IMR-90 (cell line): Measurements from ENCODE around the gene PRDM5. TPM values are rescaled to one million over a fixed set of nuclear protein-coding genes. Genes with fewer than 3 reads are reported as not detected.

ENCODE experiments used
- ATAC-seq: fragments of 200-7000 bp; cut with Tn5 transposase; 2 replicates; pipeline ENCODE4 v1.9.1; 2020; ENCODE audit warnings: low read depth, mild to moderate bottlenecking, moderate library complexity
- BruUV-seq: library from RNA; stranded (reverse); fragments of 400-500 nt; replicated peaks from 2 replicates; lab custom pipeline; 2021; lab: Mats Ljungman, UMichigan
- CTCF ChIA-PET: fragments of 300-600 bp; formaldehyde crosslinking; extraction: SDS; loops from one replicate; lab custom pipeline; 2021; ENCODE audit warnings: antibody characterized with exemption; lab: Yijun Ruan, JAX
- POLR2A ChIA-PET: fragments of 300-600 bp; sonication (Branson Sonifier 250); formaldehyde crosslinking; loops from one replicate; lab custom pipeline; 2022; ENCODE audit warnings: antibody characterized with exemption; ENCODE audit not compliant: unreplicated experiment; lab: Charles Lee
- DNase-seq: peaks from one replicate; pipeline ENCODE4 v3.0.0; 2013
- H2AFZ ChIP-seq: replicated peaks from 2 replicates; pipeline ENCODE3; 2013; ENCODE audit warnings: low read length, mild to moderate bottlenecking; ENCODE audit not compliant: poor library complexity
- H2AK5ac ChIP-seq: 2 replicates; pipeline ENCODE4 v1.6.1; 2013; ENCODE audit warnings: low read depth, low read length, inconsistent platforms
- H2AK9ac ChIP-seq: replicated peaks from 2 replicates; pipeline ENCODE3; 2013; ENCODE audit warnings: mild to moderate bottlenecking, low read depth, low read length, moderate library complexity; ENCODE audit not compliant: poor library complexity
- H2BK120ac ChIP-seq: 2 replicates; pipeline ENCODE4 v1.6.1; 2013; ENCODE audit warnings: low read depth, low read length, inconsistent platforms
- H2BK15ac ChIP-seq: 3 replicates; pipeline ENCODE4 v1.6.1; 2013; ENCODE audit warnings: low read depth, low read length, inconsistent platforms
- H2BK20ac ChIP-seq: 2 replicates; pipeline ENCODE4 v1.6.1; 2013; ENCODE audit warnings: low read depth, mild to moderate bottlenecking, inconsistent platforms, low read length, moderate library complexity
- H2BK5ac ChIP-seq: 2 replicates; pipeline ENCODE4 v1.6.1; 2013; ENCODE audit warnings: mild to moderate bottlenecking, low read depth, low read length, inconsistent platforms; ENCODE audit not compliant: poor library complexity, severe bottlenecking
- H3K14ac ChIP-seq: replicated peaks from 2 replicates; pipeline ENCODE4 v1.6.1; 2013; ENCODE audit warnings: low read depth, low read length, inconsistent platforms
- H3K18ac ChIP-seq: 2 replicates; pipeline ENCODE4 v1.6.1; 2013; ENCODE audit warnings: low read depth, low read length, control low read depth
- H3K23ac ChIP-seq: 2 replicates; pipeline ENCODE4 v1.6.1; 2013; ENCODE audit warnings: low read depth, low read length, inconsistent platforms
- H3K27ac ChIP-seq: 2 replicates; pipeline ENCODE4 v1.5.1; 2013; ENCODE audit warnings: mild to moderate bottlenecking, control low read depth, low read length; ENCODE audit not compliant: insufficient read depth
- H3K27me3 ChIP-seq: 2 replicates; pipeline ENCODE4 v1.6.1; 2013; ENCODE audit warnings: low read length; ENCODE audit not compliant: control insufficient read depth, insufficient read depth
- H3K36me3 ChIP-seq: 2 replicates; pipeline ENCODE4 v1.6.1; 2013; ENCODE audit warnings: low read length, mixed read lengths; ENCODE audit not compliant: control insufficient read depth, insufficient read depth
- H3K4ac ChIP-seq: 2 replicates; pipeline ENCODE4 v1.6.1; 2013; ENCODE audit warnings: low read depth, low read length, inconsistent platforms
- H3K4me1 ChIP-seq: 2 replicates; pipeline ENCODE4 v1.6.1; 2013; ENCODE audit warnings: low read length, mixed read lengths; ENCODE audit not compliant: control insufficient read depth, insufficient read depth
- H3K4me2 ChIP-seq: 2 replicates; pipeline ENCODE4 v1.6.1; 2013; ENCODE audit warnings: low read depth, mild to moderate bottlenecking, control low read depth, low read length, moderate library complexity
- H3K4me3 ChIP-seq: 2 replicates; pipeline ENCODE4 v1.5.1; 2013; ENCODE audit warnings: low read depth, mild to moderate bottlenecking, control low read depth, low read length, moderate library complexity; ENCODE audit not compliant: insufficient read depth
- H3K56ac ChIP-seq: 2 replicates; pipeline ENCODE4 v1.6.1; 2013; ENCODE audit warnings: low read length, inconsistent platforms; ENCODE audit not compliant: insufficient read depth; ENCODE audit errors: extremely low read depth
- H3K79me1 ChIP-seq, 2 experiments: 2 replicates each; pipeline ENCODE4 v1.6.1; 2013; ENCODE audit warnings: low read length in 2 of 2, inconsistent platforms in 1 of 2, low read depth in 1 of 2
- H3K9ac ChIP-seq: 2 replicates; pipeline ENCODE4 v1.6.1; 2013; ENCODE audit warnings: low read depth, low read length, control low read depth
- H3K9me1 ChIP-seq: 2 replicates; pipeline ENCODE4 v1.6.1; 2013; ENCODE audit warnings: low read length, inconsistent platforms; ENCODE audit not compliant: insufficient read depth
- H3K9me3 ChIP-seq: 2 replicates; pipeline ENCODE4 v1.6.1; 2013; ENCODE audit warnings: low read length; ENCODE audit not compliant: control insufficient read depth, insufficient read depth
- H4K20me1 ChIP-seq: 2 replicates; pipeline ENCODE4 v1.6.1; 2013; ENCODE audit warnings: low read length, inconsistent platforms; ENCODE audit not compliant: insufficient read depth
- H4K5ac ChIP-seq: 2 replicates; pipeline ENCODE4 v1.6.1; 2013; ENCODE audit warnings: mild to moderate bottlenecking, low read depth, low read length, control low read depth
- H4K8ac ChIP-seq, 2 experiments: 2 replicates each; pipeline ENCODE4 v1.6.1; 2013; ENCODE audit warnings: low read depth in 2 of 2, low read length in 2 of 2, control low read depth in 1 of 2, inconsistent platforms in 1 of 2
- H4K91ac ChIP-seq: 2 replicates; pipeline ENCODE4 v1.6.1; 2013; ENCODE audit warnings: low read depth, low read length, inconsistent platforms; ENCODE audit not compliant: insufficient read depth
- CHD1 ChIP-seq: IDR thresholded peaks from 2 replicates; pipeline ENCODE4 v1.6.1; 2012; ENCODE audit warnings: low read depth, low read length, improper control_type of control experiment
- MAZ ChIP-seq: IDR thresholded peaks from 2 replicates; pipeline ENCODE4 v1.6.1; 2012; ENCODE audit warnings: low read depth, mild to moderate bottlenecking, low read length, improper control_type of control experiment, moderate library complexity, borderline replicate concordance
- MXI1 ChIP-seq: IDR thresholded peaks from 2 replicates; pipeline ENCODE4 v1.6.1; 2012; ENCODE audit warnings: low read depth, mild to moderate bottlenecking, low read length, moderate library complexity, borderline replicate concordance
- RAD21 ChIP-seq: IDR thresholded peaks from 2 replicates; pipeline ENCODE4 v1.6.1; 2012; ENCODE audit warnings: low read length, improper control_type of control experiment
- SMC3 ChIP-seq: fragments of 150-350 bp; IDR thresholded peaks from 2 replicates; pipeline ENCODE4 v1.6.1; 2016; ENCODE audit warnings: low read depth, mild to moderate bottlenecking, antibody characterized with exemption, low read length, moderate library complexity
- dilution Hi-C: fragments of 300-500 bp; cut with HindIII; formaldehyde crosslinking; loops from one replicate; pipeline ENCODE4 v1.14.3; 2018; ENCODE audit warnings: low sequenced_read_pairs; ENCODE audit not compliant: unreplicated experiment
- in situ Hi-C: fragments of 300-500 bp; cut with MboI; formaldehyde crosslinking; loops from 3 replicates; pipeline ENCODE4 v1.14.3; 2019; ENCODE audit warnings: low sequenced_read_pairs, inconsistent platforms, mixed read lengths
- intact Hi-C: fragments of 100-400 bp; cut with micrococcal nuclease; formaldehyde crosslinking; loops from 2 replicates; pipeline ENCODE4 v1.10.0; 2022
- polyA plus RNA-seq, 3 experiments: library from polyadenylated mRNA; depleted of rRNA; stranded (reverse); fragments of >200 nt; gene quantifications; 2 replicates each; pipeline ENCODE4 v1.2.3, GENCODE V29; 2012; ENCODE audit warnings: low replicate concordance in 1 of 3
- total RNA-seq: library from RNA; depleted of rRNA; stranded (reverse); fragments of >200 nt; gene quantifications from 2 replicates; pipeline ENCODE4 v1.2.3, GENCODE V29; 2012
- TF ChIP-seq, protein P1 (sequence below): conservative IDR thresholded peaks from 2 replicates; pipeline ENCODE4 v1.5.1; 2012; ENCODE audit warnings: mild to moderate bottlenecking, low read depth, low read length, improper control_type of control experiment
- TF ChIP-seq, protein P2 (sequence below): fragments of 150-350 bp; IDR thresholded peaks from 2 replicates; pipeline ENCODE4 v1.6.1; 2017; ENCODE audit warnings: mild to moderate bottlenecking, antibody characterized with exemption, low read length, low read depth

PRDM5 gene
- total and polyA plus RNA-seq, 2 of the 4 experiments (the other 2 are of a cell fraction) = 4.1 to 10.8 TPM

DNA sequence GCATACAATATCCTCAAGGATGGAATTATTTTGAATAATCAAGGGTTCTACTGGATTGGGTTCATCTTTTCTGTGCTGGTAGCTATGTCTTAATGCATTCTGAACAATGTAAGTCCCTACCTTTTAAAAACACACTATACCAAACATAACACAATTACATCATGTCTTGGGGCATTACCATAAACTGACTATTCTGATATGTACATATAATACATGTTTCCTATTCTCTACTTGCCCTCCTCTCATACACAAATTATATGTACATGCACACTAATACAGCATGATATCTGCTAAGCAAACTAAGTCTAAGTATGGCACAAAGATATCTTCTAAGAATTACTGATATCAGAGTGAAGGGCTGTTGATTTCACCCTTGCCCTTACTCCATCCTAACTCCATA lies 147.1 kb downstream of the PRDM5 start:
- Histone ChIP-seq H3K9ac (no peak overlapping the region), H3K36me3 (no peaks in the 10 kb centered on the region), H3K79me1 (no peaks in the 10 kb centered on the region), H3K18ac (no peak overlapping the region), H3K27ac (no peak overlapping the region), H3K9me1 (no peaks in the 10 kb centered on the region), H2BK5ac (no peak overlapping the region), H4K20me1 (no peaks in the 10 kb centered on the region), H3K4me3 (no peak overlapping the region), H3K9me3 (no peaks in the 10 kb centered on the region), H3K23ac (no peak overlapping the region), H4K5ac (no peak overlapping the region), H2AK9ac (no peak overlapping the region), H2AFZ (no peak overlapping the region), H3K4ac (no peak overlapping the region), H4K91ac (no peak overlapping the region), H3K14ac (no peak overlapping the region), H4K8ac (no peak overlapping the region), H3K4me1 (no peaks in the 10 kb centered on the region), H3K27me3 (no peaks in the 10 kb centered on the region), H3K56ac (no peak overlapping the region), H2BK15ac (no peak overlapping the region), H3K4me2 (no peak overlapping the region), H2BK20ac (no peak overlapping the region), H2AK5ac (no peak overlapping the region), H2BK120ac (no peak overlapping the region)
- no peak for ATAC-seq
- intact Hi-C loops = no loop called here
- CTCF ChIA-PET = no interaction called here
- dilution Hi-C loops = no loop called here
- BruUV-seq = no TSS peak
- POLR2A ChIA-PET = no interaction called here
- DNase-seq = no peak
- in situ Hi-C loops = no loop called here
- TF ChIP-seq, protein P1, sequence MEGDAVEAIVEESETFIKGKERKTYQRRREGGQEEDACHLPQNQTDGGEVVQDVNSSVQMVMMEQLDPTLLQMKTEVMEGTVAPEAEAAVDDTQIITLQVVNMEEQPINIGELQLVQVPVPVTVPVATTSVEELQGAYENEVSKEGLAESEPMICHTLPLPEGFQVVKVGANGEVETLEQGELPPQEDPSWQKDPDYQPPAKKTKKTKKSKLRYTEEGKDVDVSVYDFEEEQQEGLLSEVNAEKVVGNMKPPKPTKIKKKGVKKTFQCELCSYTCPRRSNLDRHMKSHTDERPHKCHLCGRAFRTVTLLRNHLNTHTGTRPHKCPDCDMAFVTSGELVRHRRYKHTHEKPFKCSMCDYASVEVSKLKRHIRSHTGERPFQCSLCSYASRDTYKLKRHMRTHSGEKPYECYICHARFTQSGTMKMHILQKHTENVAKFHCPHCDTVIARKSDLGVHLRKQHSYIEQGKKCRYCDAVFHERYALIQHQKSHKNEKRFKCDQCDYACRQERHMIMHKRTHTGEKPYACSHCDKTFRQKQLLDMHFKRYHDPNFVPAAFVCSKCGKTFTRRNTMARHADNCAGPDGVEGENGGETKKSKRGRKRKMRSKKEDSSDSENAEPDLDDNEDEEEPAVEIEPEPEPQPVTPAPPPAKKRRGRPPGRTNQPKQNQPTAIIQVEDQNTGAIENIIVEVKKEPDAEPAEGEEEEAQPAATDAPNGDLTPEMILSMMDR = no peak
- TF ChIP-seq CHD1 = no peak
- no peak for TF ChIP-seq MAZ
- TF ChIP-seq, protein P2, sequence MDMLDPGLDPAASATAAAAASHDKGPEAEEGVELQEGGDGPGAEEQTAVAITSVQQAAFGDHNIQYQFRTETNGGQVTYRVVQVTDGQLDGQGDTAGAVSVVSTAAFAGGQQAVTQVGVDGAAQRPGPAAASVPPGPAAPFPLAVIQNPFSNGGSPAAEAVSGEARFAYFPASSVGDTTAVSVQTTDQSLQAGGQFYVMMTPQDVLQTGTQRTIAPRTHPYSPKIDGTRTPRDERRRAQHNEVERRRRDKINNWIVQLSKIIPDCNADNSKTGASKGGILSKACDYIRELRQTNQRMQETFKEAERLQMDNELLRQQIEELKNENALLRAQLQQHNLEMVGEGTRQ = no peak
- no peak for TF ChIP-seq SMC3
- no peak for TF ChIP-seq MXI1
- TF ChIP-seq RAD21 = no peak
